GM18498 (cell line): ENCODE data around the gene COIL.
"Not testable (repeated sequence)": the region's sequence is repeated elsewhere in the genome, so short reads cannot be mapped to it uniquely, and the experiment has no call there.

Source experiments
- ATAC-seq: cut with Tn5 transposase; IDR thresholded peaks from one replicate; pipeline ENCODE4 v1.9.1; 2021; ENCODE audit warnings: mild to moderate bottlenecking, moderate library complexity; ENCODE audit not compliant: unreplicated experiment

COIL gene

DNA sequence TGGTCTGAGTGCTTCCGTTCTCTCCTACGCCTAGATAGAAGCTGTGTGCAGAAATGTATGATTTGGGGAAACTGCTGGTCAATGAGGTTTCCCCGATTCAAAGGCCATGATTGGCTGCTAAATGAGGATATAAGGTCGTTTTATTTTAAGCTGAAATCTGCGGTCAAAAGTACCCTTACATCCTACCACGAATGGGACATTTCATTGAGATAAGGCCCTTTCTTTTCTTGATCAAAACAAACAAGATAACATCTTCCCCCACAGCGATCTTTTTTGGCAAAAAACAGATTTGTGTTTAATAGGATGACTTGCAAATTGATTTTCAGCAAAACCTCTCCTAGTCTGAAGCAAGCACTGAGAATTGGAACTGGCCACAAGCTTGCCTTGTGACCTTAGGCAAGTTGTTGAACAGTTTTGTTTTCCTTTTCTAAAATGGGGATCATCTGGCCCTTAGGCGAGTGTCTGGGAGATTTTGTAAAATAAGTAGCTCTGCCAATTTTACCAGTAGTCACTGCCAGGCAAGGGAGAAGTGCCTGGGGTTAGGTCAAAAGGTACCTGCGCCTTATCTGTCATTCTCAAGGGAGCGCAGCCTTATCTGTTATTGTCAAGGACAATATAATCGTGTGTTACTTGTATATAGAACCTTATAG lies 17.7 kb upstream of the COIL start:
- peak; percentile 32 for ATAC-seq

DNA sequence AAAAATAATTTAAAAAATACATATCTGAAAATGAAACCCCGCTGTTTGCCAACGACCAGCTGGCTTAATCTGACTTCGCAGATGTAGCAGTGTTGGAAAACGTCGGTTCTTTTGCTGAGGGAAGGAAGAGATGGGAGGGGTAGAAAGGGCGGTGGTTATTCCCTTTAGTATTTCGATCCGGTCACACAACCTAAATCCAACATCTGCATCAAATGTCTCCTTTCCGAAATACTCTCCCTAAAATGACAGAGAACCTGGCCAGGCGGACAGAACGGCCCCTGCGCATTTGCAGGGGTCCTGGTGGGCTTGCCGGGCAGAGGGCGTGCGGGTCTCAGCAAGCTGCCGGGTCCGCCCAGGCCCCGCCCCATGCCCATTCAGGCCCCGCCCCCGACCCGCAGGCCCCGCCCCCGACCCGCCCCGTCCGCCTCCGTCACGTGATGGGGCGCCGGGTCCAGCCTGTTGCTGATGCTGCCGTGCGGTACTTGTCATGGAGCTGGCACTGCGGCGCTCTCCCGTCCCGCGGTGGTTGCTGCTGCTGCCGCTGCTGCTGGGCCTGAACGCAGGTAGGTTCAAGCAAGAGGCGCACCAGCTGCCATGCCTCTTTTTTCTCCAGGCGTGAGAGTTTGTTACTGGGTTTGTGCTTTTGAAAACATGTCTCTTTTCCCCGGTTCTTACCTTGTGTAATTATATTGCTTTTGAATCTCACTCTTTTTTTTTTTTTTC lies 17.0 kb upstream of the COIL start, which contains the start of gene SCPEP1:
Gene SCPEP1 (plus strand): TSS at position 459 of the 723 bp plus-strand sequence. CDS start 29 bp downstream, at position 488.
- peak; percentile 79 for ATAC-seq

DNA sequence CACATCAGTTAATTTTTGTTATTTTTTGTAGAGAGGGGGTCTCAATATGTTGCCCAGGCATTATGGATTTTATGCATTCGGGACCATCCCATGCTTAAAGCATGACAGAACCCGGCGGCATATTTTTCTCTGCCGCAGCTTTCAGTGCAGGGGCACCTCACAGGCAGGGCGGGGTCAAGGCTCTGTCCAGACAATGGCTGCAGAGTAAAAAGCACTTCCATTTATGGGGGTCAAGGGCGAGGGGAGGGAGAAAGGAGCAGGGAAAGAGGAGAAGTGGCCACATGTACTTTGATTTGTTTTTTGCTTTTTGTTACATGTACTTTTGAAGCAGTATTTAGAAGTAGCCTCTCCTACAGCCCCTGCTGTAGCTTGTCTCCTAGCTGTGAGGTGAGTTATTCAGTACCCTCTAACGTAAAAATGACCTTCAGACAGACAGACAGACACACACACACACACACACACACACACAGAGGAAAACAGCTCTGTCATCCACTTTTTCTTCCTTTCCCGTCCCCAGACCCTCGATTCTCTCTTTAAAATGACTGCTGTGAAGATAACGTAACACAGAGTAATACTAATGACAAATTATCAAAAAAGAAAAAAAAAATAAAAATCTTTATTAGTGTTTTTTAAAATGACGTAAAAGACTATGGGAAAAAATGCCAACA lies 16.2 kb upstream of the COIL start:
- no peak for ATAC-seq

DNA sequence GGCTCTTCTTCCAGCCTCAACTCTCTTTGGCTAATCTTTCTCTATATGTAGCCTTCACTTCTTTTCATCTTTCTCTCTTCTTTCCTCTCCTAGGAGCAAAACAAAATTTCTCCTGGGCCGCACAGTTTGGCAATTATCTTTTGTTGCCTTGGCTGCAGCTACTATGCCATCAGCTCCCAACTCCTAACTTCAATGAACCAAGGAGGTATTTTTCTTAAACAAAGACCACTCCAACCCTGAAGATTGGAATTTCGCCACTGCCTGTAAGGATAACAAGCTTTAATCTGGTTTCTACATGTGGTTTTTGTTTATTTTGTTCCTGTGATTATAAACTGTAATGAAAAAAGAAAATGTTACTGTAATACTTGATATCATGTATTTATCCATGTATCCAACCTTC lies 14.8 kb upstream of the COIL start:
- no peak for ATAC-seq

DNA sequence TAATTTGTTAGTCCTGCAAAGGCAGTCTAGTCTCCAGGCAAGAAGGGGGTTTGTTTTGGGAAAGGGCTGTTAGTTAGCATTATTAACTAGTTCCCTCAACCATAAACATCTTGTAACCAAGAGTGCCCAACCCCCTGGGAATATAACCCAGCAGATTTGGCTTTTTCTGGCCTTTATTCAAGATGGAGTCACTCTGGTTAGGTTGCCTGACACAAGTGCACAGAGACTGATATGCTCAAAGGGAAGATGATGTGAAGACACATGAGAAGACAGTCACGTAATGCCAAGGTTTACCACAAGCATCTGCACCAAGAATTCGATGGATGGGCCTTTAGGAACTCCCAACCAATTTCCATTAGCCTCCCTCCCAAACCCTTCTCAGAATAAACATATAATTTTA lies 13.2 kb upstream of the COIL start:
- no peak for ATAC-seq

DNA sequence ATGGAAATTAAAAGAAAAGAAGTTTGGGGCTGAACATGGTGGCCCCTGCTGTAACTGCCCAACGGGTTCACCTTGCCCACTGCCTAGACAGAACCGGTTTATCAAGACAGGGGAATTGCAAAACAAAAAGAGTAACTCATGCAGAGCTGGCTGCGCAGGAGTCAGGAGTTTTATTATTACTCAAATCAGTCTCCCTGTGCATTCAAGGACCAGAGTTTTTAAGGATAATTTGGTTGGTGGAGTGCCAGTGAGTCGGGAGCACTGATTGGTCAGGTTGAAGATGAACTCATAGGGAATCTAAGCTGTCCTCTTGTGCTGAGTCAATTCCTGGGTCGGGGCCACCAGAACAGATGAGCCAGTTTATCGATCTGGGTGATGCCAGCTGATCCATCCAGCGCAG lies 12.7 kb upstream of the COIL start:
- ATAC-seq: no peak

DNA sequence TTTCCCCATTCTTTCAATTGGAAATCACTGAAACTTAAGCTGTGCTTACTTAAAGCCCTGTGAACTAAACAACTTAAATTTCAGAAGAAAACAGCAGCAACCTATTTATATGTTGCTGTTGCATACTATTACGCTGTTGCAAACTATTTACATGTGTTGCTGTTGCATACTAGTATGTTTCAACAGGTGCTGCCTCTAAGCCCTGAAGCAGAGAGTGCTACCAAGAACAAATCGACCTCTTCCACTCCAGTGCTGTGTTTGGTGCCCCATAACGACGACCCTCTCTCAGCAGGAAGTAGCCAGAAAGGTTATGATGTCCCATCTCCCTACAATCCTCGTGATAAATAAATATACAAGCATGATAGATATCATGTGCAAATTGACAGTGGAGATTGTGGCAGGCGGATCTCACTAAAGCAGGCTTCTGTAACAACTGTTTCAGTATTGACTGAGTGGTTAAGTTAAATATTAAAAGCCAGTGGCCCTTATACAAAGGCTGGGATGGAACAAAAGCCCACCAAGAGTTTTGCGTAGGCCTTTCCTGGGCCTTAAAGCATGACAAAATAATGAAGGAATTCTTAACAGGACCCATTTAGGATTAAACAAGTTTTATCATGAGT lies 11.4 kb upstream of the COIL start:
- no peak for ATAC-seq

DNA sequence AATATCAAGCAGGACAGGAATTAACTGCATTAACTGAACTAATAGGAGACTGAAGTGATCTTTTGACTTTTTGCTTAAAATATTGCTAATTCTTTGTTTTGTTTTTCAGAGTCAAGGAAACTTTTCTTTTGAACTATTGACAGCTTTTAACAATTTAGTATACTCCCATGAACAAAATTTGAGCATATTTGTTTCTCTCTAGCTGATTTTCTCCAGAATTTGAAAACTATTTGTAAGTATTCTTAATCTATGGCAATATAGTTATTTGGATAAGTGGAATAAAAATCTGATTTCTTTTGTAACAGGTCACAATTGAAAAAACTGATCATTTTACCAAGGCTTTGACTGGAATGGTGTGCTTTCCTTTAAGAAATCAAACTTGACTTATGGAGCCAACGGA lies 10.1 kb upstream of the COIL start:
- no peak for ATAC-seq

DNA sequence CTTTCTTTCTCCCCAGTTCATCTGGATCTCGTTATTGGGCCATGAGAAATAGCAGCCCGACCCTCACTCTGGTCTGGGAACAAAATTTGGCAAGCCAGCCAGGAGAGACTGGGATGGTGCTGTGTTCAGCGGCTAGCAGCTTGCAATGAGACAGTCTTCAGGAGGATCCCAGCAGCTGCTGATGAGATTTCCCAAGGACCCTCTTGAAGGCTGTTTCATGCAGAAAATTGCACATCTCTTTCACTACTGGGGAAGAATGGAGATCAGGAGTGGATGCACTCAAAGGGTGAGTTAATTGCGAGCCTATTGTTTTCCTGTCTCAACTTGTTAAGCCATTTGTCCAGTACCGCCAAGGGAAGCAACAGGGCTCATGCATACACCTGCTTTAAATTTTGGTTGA lies 5.5 kb upstream of the COIL start:
- no peak for ATAC-seq

DNA sequence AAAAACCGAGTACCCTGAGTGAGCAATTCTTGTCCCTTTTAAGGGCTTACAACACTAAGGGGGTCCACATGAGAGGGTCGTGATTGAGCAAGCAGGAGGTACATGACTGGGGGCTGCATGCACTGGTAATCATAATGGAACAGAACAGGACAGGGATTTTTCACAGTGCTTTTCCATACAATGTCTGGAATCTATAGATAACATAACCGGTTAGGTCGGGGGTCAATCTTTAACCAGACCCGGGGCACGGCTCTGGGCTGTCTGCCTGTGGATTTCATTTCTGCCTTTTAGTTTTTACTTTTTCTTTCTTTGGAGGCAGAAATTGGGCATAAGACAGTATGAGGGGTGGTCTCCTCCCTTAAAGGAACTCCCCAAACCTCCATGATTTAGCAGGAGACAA lies 4.8 kb upstream of the COIL start:
- ATAC-seq: not testable (repeated sequence)

DNA sequence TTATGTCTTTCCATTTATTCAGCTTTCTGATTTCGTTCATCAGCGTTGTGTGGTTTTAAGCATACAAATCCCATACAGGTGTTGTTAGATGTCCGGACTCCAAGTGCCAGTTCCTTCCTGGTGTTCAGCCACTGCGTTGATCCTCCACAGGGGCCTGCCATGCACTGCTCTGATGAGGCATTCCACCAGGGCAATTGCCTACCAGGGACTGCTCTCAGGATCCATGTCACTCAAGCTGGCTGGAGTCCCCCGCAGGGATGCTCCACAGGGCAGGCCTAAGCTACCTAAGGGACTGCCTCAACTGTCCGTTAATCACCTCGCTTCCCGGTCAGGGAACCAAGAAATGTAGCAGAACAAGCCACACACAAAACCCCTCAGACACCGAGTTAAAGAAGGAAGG lies 4.4 kb upstream of the COIL start:
- not testable (repeated sequence) for ATAC-seq

DNA sequence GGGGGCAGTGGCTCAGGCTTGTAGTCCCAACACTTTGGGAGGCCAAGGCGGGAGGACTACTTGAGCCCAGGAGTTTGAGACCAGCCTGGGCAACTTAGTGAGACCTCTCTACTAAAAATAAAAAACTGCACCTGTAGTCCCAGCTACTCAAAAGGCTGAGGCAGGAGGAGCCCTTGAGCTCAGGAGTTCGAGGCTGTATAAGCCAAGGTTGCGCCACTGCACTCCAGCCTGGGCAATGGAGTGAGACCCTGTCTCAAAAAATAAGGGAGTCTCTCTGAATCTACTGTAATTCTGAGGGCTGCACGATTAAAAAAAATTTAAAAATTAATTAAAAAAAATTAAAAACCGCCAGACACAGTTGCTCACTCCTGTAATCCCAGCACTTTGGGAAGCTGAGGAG lies 3.9 kb downstream of the COIL start:
- ATAC-seq: no peak

DNA sequence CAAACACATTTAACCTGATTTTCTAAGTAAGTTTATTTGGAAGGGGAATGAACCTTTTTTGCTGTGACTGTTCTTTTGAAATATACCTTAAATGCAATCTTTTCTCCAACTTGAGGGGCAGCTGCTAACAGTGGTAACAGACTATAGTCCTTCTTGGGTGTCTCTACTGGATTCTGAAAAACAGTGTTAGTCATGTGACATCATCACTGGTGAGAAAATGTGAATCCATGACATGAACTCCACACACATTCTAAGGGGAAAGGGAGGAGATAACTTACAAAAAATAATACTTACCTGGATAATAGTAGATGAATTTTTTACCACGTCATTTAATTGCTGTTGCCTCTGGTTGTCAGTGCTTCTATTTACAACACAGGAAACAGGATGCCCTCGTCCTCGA lies 11.3 kb downstream of the COIL start:
- no peak for ATAC-seq

DNA sequence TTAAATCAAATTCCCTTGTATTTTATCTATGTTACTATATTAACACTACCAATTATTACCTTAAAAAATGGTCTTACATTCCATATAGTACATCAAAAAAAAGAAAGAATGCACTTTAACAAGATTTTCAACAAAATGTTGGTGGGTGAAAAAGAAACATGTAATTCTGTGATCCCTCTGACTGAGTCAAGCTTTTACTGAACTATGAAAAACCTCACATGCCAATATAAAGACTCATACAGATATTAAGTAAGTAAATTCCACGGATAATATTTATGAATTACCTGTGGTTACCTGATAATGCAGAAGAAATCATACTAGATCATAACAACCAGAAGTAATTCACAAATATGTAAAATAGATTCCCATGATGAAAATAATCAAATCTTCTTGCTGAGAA lies 12.4 kb downstream of the COIL start:
- no peak for ATAC-seq

DNA sequence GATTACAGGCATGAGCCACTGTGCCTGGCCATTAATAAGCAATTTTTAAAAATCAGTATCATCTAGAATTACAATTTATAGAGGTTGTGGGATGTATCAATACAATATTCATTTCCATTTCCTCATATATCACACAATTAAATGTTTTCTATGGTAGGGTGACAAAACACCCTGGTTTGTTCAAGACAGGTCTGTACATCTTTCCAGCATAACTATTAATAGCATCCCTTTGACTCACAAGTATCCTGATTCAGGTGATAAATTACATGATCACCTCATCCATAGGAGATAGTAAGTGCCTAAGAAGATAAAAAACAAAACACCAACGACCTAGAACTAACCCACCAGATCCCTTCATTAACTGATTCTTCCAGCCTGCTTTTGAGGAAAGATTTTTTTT lies 13.1 kb downstream of the COIL start:
- ATAC-seq: no peak

DNA sequence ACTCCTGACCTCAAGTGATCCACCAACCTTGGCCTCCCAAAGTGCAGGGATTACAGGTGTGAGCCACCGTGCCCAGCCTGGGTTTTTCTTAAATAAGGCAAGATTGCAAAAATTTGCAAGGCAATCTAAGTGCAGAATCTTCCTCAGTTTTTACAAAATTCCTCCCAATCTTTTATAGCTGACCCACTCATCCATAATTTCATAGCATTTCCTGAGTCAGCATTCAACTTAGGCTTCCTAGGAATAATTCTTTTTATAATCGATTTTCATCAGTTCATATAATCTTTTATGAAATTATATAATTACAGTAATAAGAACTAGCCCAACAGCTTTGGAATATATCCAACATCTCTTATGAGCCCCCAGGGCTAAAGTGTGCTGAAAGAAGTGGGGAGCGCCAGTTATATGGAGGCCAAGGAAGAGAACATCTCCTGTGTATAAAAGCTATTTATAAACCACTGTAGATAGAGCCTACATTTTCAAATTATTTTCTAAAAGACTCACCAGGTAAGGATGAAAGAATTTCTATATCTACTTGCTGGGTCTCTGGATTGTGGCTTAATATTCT lies 14.8 kb downstream of the COIL start:
- no peak for ATAC-seq

DNA sequence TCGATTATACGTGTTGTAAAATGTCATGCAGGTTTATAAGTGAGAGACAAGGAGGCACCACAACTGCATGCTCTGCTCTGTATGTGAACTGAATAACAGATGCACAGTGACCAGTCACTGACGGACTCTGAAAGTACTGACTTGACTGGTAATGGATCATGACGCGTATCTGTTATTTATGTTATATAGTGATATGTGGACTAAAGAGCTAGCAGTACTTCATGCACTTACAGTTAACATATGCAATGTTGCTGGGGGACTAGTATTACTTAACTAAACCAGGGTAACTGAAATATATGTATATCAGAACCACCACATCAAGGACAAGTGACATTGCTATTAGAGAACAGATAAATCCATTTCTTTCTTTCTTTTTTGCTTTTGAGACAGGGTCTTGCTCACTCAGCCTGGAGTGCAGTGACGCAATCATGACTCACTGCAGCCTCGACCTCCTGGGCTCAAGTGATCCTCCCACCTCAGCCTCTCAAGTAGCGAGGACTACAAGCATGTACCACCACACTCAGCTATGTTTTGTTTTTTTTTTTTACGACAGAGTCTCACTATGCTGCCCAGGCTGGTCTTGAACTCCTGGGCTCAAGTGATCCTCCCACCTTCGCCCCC lies 17.2 kb downstream of the COIL start:
- no peak for ATAC-seq

DNA sequence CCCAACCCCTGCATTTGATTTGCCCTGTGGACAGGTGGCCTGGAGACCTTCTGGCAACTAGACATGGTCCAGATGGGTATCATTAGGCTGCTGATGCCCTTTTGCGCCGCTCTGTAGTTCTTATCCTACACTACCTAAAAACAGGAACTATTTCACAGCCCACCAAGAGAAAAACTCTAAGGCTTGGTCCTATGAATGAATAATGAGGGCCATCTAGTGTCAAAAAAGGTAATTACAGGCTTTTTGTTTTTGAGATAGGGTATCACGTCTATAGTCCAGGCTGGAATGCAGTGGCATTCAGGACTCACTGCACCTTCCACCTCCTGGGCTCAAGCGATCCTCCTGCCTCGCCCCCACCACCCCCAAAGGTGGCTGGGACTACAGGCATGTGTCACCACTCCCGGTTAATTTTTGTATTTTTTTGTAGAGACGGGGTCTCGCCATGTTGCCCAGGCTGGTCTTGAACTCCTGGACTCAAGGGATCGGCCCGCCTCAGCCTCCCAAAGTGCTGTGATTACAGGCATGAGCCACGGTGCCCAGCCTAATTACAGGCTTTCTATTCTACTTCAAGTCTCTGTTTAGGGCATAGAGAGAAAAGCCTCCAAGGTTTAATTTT lies 20.9 kb downstream of the COIL start:
- no peak for ATAC-seq

DNA sequence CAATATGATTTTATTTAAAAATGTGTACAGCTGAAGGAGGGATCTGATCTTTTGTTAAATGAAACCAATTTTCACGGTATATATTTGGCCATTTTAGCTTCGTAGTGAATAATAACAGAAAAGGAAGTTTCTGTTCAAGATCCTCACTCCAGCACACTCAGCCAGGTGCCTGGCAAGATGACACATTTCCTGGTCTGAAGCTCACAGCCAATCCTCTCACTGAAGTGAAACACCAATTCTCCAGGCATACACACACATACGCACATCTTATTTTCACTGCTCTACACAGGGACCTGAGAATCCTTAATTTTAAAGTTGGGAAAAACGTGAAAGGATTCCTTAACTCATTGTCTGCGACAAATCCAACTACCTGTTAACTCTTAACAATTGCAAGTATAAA lies 22.6 kb downstream of the COIL start:
- not testable (repeated sequence) for ATAC-seq

DNA sequence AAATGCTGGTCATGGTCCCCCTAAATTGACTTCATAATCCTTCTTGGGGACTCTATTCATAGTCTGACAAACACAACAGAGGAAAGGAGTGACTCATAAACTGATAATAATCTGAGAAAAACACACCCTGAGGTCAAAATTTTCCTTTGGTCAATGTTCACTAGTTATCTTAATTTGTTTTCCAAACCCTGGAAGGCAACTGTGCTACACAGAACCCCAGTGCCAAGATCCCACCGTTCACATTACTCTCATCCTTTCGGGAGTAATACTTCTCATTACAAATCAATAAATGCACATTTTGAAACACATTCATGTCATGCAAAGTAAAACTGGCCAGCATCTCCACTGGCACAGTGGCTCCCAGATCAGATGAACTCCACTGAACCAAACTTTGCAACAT lies 23.2 kb downstream of the COIL start:
- no peak for ATAC-seq
